ENCODE data around the gene OR52B6. TPM values are rescaled to one million over a fixed set of nuclear protein-coding genes. Genes with fewer than 3 reads are reported as not detected.

OR52B6 gene
- total and polyA plus RNA-seq, 4 donors = not detected

- TF ChIP-seq EGR1 (IDR thresholded peaks at IDR 0.05; ENCODE audit: low read depth in 2 of 2) (no peak), HNF4G (IDR thresholded peaks at IDR 0.05) (no peak), GABPA (IDR thresholded peaks at IDR 0.05 in 1 of 2, conservative IDR thresholded peaks at IDR 0.05 in 1 of 2) (no peak), SP1 (IDR thresholded peaks at IDR 0.05) (no peak), MAX (IDR thresholded peaks at IDR 0.05) (no peak)
These were observed 29.8 kb downstream of the OR52B6 start (continued) for GRCh38 chr11:5610446-5610845.

- no peak overlapping the region for H3K9ac ChIP-seq (ENCODE audit: low read depth in 1 of 2, low read length in 2 of 2)
- no peaks in the 10 kb centered on the region for H3K9me3 ChIP-seq (ENCODE audit: control insufficient read depth in 4 of 4, low read length in 3 of 4)
- no peak overlapping the region for H3K4me3 ChIP-seq (ENCODE audit: low read depth in 1 of 3, low read length in 3 of 3)
- no peaks in the 10 kb centered on the region for H3K4me1 ChIP-seq (ENCODE audit: control insufficient read depth in 4 of 4, insufficient read depth in 4 of 4, low read length in 3 of 4)
- no peak overlapping the region for H3K27ac ChIP-seq (ENCODE audit: low read depth in 1 of 2, low read length in 2 of 2)
- DNase-seq (ENCODE audit: low spot score) = no peak
- no peaks in the 10 kb centered on the region for H3K27me3 ChIP-seq (ENCODE audit: control insufficient read depth in 4 of 4, insufficient read depth in 4 of 4, low read length in 3 of 4)
- TF ChIP-seq NR2F2 (IDR thresholded peaks at IDR 0.05) = no peak
- TF ChIP-seq REST (IDR thresholded peaks at IDR 0.05) = no peak
- TF ChIP-seq HNF4G (IDR thresholded peaks at IDR 0.05) = no peak
- no peak for TF ChIP-seq RXRA (IDR thresholded peaks at IDR 0.05)
- no peak for TF ChIP-seq SP1 (IDR thresholded peaks at IDR 0.05)
- TF ChIP-seq HNF4A (conservative IDR thresholded peaks at IDR 0.05) = no peak
- TF ChIP-seq YY1 (IDR thresholded peaks at IDR 0.05) = no peak
- TF ChIP-seq FOXA2 (IDR thresholded peaks at IDR 0.05) = no peak
- TF ChIP-seq ATF3 (IDR thresholded peaks at IDR 0.05) = no peak
- no peak for TF ChIP-seq CTCF (IDR thresholded peaks at IDR 0.05; ENCODE audit: low read depth, low read length, missing input control)
- TF ChIP-seq JUND (IDR thresholded peaks at IDR 0.05) = no peak
- TF ChIP-seq GABPA (IDR thresholded peaks at IDR 0.05 in 1 of 2, conservative IDR thresholded peaks at IDR 0.05 in 1 of 2) = no peak
- TF ChIP-seq TAF1 (conservative IDR thresholded peaks at IDR 0.05) = no peak
- TF ChIP-seq ZBTB33 (IDR thresholded peaks at IDR 0.05) = no peak
- TF ChIP-seq RAD21 (IDR thresholded peaks at IDR 0.05) = no peak
- no peak for TF ChIP-seq FOXA1 (IDR thresholded peaks at IDR 0.05)
- WGBS = 96% methylated on average over 11 of the region's 11 CpGs
- no peaks in the 10 kb centered on the region for H3K36me3 ChIP-seq (ENCODE audit: control insufficient read depth in 4 of 4, insufficient read depth in 3 of 4, low read depth in 1 of 4, low read length in 3 of 4)
These were observed 30.9 kb downstream of the OR52B6 start for GRCh38 chr11:5611627-5612026.

Data from liver (tissue), 9 donors.